HL-60/S4 treated with phorbol 12-myristate 13-acetate at 8.2 ng/mL for 4 days and 3 days (cell line): ENCODE results near the gene SUSD1.
"Not testable (repeated sequence)": the region's sequence is repeated elsewhere in the genome, so short reads cannot be mapped to it uniquely, and the experiment has no call there.

Source experiments
- in situ Hi-C: fragments of 300-500 bp; cut with MboI; formaldehyde crosslinking; loops from 2 replicates; pipeline ENCODE4 v1.15.0; 2022; ENCODE audit warnings: low sequenced_read_pairs

SUSD1 gene

DNA sequence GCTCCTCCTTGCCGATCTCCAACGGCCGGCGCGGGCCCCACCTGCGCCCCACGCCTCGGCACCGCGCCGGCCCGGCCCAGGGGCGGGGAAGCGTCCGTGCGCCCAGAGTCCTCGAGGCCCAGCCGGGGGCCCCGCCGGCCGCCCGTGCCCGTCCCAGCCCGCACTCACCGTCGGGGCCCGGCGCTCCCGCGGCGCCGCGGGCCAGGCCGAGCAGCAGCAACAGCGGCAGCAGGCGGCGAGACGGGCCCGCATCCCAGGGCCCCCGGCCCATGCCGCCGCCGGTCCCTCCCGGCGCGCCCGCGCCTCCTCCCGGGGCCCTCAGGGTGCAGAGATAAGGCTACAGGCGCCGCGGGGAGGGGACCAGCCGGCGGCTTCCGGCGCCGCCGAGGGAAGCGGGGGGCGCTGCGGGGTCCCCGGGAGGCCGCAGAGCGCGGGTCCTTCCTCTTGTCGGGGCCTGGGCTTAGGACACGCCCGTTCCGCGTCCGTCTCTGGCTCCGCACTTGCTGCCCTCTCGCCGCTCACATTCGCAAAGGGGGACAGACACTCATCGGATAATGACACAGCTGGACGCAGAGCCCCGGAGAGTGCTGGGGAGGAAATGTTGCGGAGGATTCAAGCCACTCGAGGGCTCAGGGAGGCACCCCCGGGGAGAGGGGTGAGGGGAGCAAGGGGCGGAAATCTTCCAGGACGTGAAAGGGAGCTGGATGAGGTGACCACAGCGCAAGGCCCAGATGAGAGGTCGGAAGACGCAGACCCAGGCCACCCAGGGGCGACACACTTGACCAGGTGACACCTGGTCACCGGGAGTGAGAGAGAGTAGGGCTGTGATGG is at the start of gene SUSD1:
TSS of gene SUSD1 (minus strand) at position 333 of the 831 bp plus-strand sequence. CDS start at position 271, 62 bp downstream.
- in situ Hi-C loops, result no loop called here

DNA sequence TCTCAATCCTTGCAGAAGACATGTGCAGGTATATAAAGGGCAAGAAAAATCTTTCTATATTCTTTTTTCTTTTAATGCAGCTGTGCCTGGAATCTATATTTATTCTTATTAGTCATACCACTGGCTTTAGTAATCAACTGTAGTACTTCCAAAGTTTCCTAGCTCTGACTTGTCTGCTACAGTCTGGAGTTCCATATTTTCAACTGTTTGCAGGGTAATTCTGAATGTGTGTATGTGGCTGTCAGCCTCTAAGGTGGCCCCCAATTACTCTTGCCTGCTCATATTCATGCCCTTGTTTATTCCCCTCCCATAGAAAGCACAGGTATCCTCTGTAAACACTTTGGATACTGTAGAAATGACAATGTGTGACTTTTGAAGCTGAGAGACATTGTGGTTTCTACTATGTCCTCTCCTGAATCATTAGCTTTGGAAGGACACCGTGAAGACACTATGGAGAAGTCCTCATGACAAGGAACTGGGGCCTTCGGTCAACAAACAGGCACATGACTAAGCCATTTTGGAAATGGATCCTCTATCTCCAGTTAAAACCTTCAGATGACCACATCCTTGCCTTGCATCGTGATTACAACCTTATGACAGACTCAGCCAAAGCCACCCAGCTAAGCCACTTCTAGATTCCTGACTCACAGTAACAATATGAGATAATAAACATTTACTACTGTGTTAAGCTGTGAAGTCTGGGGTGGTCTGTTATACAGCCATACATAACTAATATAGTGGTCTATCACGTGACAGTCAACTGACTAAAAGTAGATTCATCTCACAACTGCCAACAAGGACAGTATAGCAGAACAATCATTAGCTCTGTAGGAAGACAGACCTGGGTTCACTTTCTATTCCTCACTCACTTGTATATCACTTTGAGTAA is 49.5 kb upstream of the SUSD1 start:
- in situ Hi-C loops, result no loop called here

DNA sequence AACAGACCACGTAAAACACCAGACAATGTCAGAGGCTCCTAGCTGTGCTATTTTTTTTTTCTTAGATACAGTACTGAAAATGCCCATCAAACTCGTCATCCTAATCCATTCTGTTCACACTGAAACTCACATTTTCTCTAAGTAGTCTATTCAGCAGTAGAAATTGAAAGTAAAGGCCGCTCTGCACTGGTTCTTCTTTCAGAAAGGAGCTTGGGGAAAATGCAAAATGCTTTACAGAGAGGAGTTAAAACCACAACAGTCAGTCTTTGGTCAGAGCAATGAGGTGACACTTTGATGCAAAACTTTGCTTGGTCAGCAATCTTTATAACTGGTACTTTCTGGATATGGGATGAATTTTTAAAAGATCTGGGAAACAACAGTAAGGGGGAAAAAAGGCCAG is 43.8 kb upstream of the SUSD1 start:
- in situ Hi-C loops, result no loop called here

GRCh38 chr9:112212926-112213325 is 37.8 kb upstream of the SUSD1 start:
- in situ Hi-C loops, result no loop called here

DNA sequence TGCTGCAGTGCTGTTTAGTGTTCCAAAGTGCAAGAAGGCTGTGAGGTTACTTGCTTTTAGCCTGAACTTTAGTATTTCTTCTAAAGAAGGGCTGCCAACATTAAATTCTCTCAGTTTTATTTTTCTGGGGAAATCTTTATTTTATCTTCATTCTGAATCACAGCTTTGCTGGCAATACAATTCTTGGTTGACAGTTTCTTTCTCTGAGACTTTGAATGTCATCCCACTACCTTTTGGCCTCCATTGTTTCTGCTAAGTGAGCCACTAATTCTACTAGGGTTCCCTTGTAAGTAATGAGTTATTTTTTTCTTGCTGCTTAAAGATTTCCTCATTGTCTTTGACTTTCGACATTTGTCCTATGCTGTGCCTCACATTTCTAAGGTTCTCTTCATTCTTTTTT is 32.4 kb upstream of the SUSD1 start:
- in situ Hi-C loops, result no loop called here

- in situ Hi-C loops, result no loop called here
Measured at GRCh38 chr9:112203536-112203935, 28.4 kb upstream of the SUSD1 start.

GRCh38 chr9:112200711-112201110 is 25.6 kb upstream of the SUSD1 start:
- in situ Hi-C loops, result no loop called here

GRCh38 chr9:112198646-112199045 is 23.5 kb upstream of the SUSD1 start:
- in situ Hi-C loops, result no loop called here

GRCh38 chr9:112194969-112195431 is 19.9 kb upstream of the SUSD1 start:
- in situ Hi-C loops, result no loop called here

DNA sequence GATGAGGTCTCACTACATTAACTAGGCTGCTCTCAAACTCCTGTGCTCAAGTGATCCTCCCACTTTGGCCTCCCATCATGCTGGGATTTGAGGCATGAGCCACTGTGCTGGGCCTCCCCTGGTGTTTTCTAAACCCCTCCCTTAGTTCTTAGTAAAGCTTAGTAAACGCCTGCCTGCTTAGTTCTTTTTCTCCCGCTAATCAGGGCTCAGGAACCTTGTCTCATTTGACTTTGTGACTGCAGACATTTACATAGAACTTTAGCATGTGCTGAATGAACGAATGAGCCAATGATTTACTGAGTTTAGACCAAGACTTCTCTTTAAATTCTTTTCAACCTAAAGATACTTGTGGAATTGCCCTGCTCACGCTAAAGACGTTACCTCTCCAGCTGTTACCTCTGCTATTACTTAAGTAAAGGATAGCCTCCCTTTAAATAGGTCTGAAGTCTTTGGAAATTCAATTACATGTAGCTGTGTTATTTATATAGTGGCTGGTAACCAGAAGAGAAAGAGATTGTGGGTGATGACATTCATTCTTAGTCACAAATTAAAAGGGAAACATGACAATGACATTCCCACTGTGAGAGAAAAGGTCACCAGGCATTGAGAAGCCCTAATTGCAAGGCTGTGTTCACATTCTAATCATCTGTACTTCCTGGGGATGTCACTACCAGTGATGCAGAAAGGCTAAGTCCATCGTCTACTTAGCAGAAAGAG is 18.6 kb upstream of the SUSD1 start:
- in situ Hi-C loops, result no loop called here

DNA sequence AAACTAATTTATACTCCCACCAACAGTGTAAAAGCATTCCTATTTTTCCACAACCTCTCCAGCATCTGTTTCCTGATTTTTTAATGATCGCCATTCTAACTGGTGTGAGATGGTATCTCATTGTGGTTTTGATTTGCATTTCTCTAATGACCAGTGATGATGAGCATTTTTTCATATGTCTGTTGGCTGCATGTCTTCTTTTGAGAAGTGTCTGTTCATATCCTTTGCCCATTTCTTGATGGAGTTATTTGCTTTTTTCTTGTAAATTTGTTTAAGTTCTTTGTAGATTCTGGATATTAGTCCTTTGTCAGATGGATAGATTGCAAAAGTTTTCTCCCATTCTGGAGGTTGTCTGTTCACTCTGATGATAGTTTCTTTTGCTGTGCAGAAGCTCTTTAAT is 15.2 kb upstream of the SUSD1 start:
- in situ Hi-C loops, result not testable (repeated sequence)

DNA sequence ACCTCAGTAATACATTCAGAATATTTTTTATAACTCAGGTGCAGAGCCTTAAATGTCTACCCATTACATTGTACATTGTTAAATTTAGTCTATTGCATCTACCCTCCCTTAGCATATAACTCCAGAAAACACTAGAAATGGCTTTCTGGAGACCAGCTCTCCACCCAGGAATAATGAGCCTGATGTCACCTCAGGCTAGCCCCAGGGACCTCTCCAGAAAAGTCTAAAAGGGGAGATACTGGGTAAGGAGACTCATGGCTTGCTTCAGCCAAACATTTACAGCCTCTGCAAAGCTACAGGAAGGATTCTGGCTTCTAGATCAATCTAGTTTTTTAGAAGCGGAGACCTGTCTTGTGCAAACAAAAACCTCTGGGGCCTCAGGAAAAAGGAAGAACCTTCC is 13.8 kb upstream of the SUSD1 start:
- in situ Hi-C loops, result no loop called here

DNA sequence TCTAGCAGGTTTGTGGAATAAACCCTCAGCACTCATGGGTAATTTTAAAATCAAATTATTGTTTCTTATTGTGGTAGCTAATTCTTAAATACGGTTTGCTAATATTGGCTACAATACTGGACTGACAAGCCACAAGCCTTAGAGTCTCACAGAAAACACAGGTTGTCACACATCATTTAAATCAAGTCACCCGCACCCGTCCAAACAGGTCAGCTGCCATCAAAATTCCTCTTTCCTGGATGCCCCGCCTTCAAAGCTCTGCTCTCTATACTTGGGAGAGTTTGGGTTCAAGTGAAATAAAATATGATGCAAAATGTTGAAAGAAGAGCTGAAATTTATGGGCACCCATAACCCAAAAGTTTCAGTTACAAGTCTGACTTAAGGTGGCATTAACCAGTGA is 12.3 kb upstream of the SUSD1 start:
- in situ Hi-C loops, result no loop called here

DNA sequence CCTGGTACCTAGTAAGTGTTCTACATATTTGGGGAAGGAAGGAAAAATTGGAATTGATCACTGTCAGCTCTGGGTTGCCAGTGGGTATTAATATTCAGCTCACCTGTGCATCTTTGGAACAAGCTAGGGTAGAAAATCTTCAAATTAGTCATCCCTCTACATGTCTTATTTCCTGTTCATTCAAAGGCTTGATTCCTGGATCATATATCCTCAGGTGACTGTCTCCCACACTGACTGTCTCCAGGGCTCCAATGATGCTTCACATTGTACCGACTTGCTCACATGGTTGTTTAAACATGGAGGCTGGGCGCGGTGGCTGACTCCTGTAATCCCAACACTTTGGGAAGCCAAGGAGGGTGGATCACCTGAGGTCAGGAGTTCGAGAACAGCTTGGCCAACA is 11.6 kb upstream of the SUSD1 start:
- in situ Hi-C loops, result no loop called here

GRCh38 chr9:112184946-112185345 is 9.8 kb upstream of the SUSD1 start:
- in situ Hi-C loops, result no loop called here

DNA sequence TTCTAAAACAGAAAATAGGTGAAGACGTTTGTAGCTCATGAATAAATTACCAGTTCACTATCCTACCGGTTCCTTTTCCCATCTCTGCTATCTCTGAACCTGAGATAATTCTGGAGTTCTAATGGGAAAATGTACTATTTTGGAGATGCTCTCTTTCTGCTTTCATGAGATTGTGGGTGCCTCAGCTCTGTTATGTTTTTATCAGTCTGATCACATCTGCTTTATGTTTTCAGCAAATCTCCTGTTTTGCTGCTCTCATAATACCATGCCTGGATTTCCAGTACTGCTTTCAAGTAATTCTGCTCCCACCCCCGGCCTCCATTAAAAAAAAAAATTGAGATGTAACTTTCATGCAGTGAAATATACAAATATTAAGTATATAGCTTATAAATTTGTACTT is 9.1 kb upstream of the SUSD1 start:
- in situ Hi-C loops, result no loop called here

DNA sequence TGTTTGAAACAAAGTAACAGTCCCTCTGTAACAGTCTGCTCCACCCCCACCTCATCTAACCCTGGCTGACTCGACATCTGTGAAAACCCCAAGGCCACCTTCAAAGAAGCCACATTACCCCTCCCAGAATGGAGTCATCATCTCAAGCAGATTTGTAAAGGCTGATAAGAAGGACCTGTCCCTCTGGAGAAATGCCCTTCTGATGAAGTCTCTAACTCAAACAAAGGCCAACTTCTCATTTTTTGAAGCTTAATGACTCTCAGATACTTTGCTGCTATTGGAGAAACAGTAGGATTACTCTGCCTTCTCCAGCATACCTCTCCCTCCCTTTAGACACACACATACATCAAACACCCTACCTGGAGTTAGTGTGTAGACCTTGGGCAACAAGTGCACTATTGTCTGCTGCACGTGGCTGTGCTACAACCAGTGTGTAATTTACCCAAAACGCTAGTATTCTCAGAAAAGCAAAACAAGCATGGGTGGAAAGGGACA is 5.3 kb upstream of the SUSD1 start:
- in situ Hi-C loops, result no loop called here

- in situ Hi-C loops, result no loop called here
Measured at GRCh38 chr9:112179816-112180215, 4.7 kb upstream of the SUSD1 start.

DNA sequence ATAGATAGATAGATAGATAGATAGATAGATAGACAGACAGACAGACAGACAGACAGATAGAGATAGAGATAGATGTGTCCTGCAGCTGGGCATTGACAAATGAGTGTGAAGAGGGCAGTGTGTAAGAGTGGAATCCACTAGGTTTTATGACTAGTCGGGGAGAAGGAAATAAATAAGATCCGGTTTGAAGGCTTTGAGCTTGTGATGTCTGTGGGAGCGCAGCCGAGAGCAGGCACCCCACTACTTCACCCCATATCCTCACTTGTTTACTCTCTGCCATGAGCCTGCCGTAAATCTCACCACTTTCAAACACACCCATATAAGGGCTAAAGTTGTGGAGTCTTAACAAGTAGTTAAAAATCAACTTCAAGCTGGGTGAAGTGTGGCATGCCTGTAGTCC is 1.4 kb upstream of the SUSD1 start:
- in situ Hi-C loops, result no loop called here

GRCh38 chr9:112175796-112176315 is 759 bp upstream of the SUSD1 start:
- in situ Hi-C loops, result no loop called here
